Kidney (tissue), 22 donors: ENCODE measurements around the gene TXNDC17. TPM values are rescaled to one million over a fixed set of nuclear protein-coding genes. Genes with fewer than 3 reads are reported as not detected.

ENCODE experiments used
- DNase-seq, 5 donors: peaks; one replicate each; pipeline ENCODE4 v3.0.0-alpha.2; 2013 to 2020
- FAIRE-seq: peaks from 2 replicates; lab custom pipeline; 2012; peaks lifted over from hg19 to GRCh38; lab: Jason Lieb, UNC
- H3K27ac ChIP-seq, 2 donors: one replicate each; pipeline ENCODE4 v1.7.0; 2013; ENCODE audit warnings: low read depth in 2 of 2, low read length in 2 of 2, inconsistent platforms in 1 of 2
- H3K27me3 ChIP-seq: one replicate; pipeline ENCODE4 v1.7.1; 2013; ENCODE audit warnings: low read length, inconsistent platforms; ENCODE audit not compliant: control insufficient read depth, insufficient read depth
- H3K36me3 ChIP-seq, 3 donors: one replicate each; pipeline versions ENCODE4 v1.7.0 to v1.7.1; 2013; ENCODE audit warnings: low read length in 3 of 3, control low read depth in 1 of 3, inconsistent platforms in 1 of 3; ENCODE audit not compliant: insufficient read depth in 3 of 3, control insufficient read depth in 2 of 3
- H3K4me1 ChIP-seq, 3 donors: one replicate each; pipeline versions ENCODE4 v1.7.0 to v1.7.1; 2013; ENCODE audit warnings: low read length in 3 of 3, inconsistent platforms in 1 of 3, low read depth in 1 of 3; ENCODE audit not compliant: control insufficient read depth in 2 of 3, insufficient read depth in 2 of 3
- H3K4me3 ChIP-seq, 3 donors: one replicate each; pipeline versions ENCODE4 v1.7.0 to v1.8.1; 2013; ENCODE audit warnings: low read length in 3 of 3, control low read depth in 1 of 3, inconsistent platforms in 1 of 3
- H3K9ac ChIP-seq, 3 donors: one replicate each; pipeline versions ENCODE4 v1.7.0 to v1.7.1; 2013; ENCODE audit warnings: low read length in 3 of 3, control low read depth in 1 of 3, inconsistent platforms in 1 of 3
- H3K9me3 ChIP-seq, 3 donors: one replicate each; pipeline versions ENCODE4 v1.7.0 to v1.7.1; 2013; ENCODE audit warnings: low read length in 3 of 3, control low read depth in 1 of 3, inconsistent platforms in 1 of 3; ENCODE audit not compliant: control insufficient read depth in 2 of 3, insufficient read depth in 1 of 3
- CTCF ChIP-seq: IDR thresholded peaks from 3 replicates; pipeline ENCODE4 v1.5.1; 2012; ENCODE audit warnings: mild to moderate bottlenecking, moderate library complexity, borderline replicate concordance; ENCODE audit not compliant: insufficient read depth; ENCODE audit errors: extremely low read depth
- intact Hi-C: fragments of 100-400 bp; cut with DNase I; formaldehyde crosslinking; loops from one replicate; pipeline ENCODE4 v1.11.1; 2022
- long read RNA-seq, 10 donors: library from polyadenylated mRNA in 1 of 10; unstranded in 1 of 10; transcript quantifications; one replicate each; pipeline ENCODE4 v2.0.0 and lab custom pipeline, GENCODE V29; 2021 to 2026
- polyA plus RNA-seq: library from polyadenylated mRNA; stranded (reverse); fragments of 350-450 nt; fragmentation: Illumina TruSeq; extraction: RNeasy Lipid Tissue Mini Kit (QIAGEN cat#74804); gene quantifications from one replicate; pipeline ENCODE4 v1.2.3, GENCODE V29; 2014; ENCODE audit warnings: low read depth, low replicate concordance; ENCODE audit not compliant: insufficient read depth
- total RNA-seq: library from RNA; stranded (reverse); fragmentation: NEBNext Ultra II Directional; extraction: Animal tissue kit (Norgen Biotek cat#: 25700); gene quantifications from one replicate; pipeline ENCODE4 v1.2.1, GENCODE V29; 2021
- donor health status: control.
- donor health status: control.
- donor health status: control.
- donor health status: control.
- donor health status: control.
- donor health status: DM: yes; HTN: yes; CAD: no.
- donor health status: Normal renal cell carcinoma (clear cell type).

The TXNDC17 gene
- total RNA-seq (56.7 TPM), polyA plus RNA-seq (394 TPM)
- long read RNA-seq, donor 1, transcript TXNDC17-209 (4 exons, 391 nt) = minor isoform, 8 of 83 reads
- long read RNA-seq, donor 1, transcript TXNDC17-202 (4 exons, 459 nt) = minor isoform, 7 of 83 reads
- long read RNA-seq, donor 1, transcript TXNDC17-201 (4 exons, 2,219 nt) = major isoform, 60 of 83 reads
- long read RNA-seq, donor 1, transcript TXNDC17-206 (1 exons, 2,100 nt) = minor isoform, 5 of 83 reads
- long read RNA-seq, donor 1, partial matches to known transcripts = 0 of 83 reads
- long read RNA-seq, donor 1, other reads (novel, unspliced or antisense) = 0 of 83 reads
- long read RNA-seq, donor 2, transcript TXNDC17-209 (4 exons, 391 nt) = minor isoform, 5 of 108 reads
- long read RNA-seq, donor 2, transcript TXNDC17-206 (1 exons, 2,100 nt) = minor isoform, 6 of 108 reads
- long read RNA-seq, donor 2, transcript TXNDC17-201 (4 exons, 2,219 nt) = major isoform, 80 of 108 reads
- long read RNA-seq, donor 2, transcript TXNDC17-202 (4 exons, 459 nt) = minor isoform, 13 of 108 reads
- long read RNA-seq, donor 2, partial matches to known transcripts = 0 of 108 reads
- long read RNA-seq, donor 2, other reads (novel, unspliced or antisense) = 0 of 108 reads
- long read RNA-seq, donor 3, transcript TXNDC17-202 (4 exons, 459 nt) = minor isoform, 11 of 98 reads
- long read RNA-seq, donor 3, transcript TXNDC17-209 (4 exons, 391 nt) = minor isoform, 5 of 98 reads
- long read RNA-seq, donor 3, transcript TXNDC17-203 (3 exons, 420 nt) = minor isoform, 7 of 98 reads
- long read RNA-seq, donor 3, transcript TXNDC17-201 (4 exons, 2,219 nt) = major isoform, 74 of 98 reads
- long read RNA-seq, donor 3, partial matches to known transcripts = 0 of 98 reads
- long read RNA-seq, donor 3, other reads (novel, unspliced or antisense) = 0 of 98 reads
- long read RNA-seq, donor 4, transcript TXNDC17-201 (4 exons, 2,219 nt) = major isoform, 35 of 43 reads
- long read RNA-seq, donor 4, partial matches to known transcripts = 0 of 43 reads
- long read RNA-seq, donor 4, other reads (novel, unspliced or antisense) = 0 of 43 reads
- long read RNA-seq, donor 5, transcript TXNDC17-201 (4 exons, 2,219 nt) = major isoform, 7 of 8 reads
- long read RNA-seq, donor 5, partial matches to known transcripts = 0 of 8 reads
- long read RNA-seq, donor 5, other reads (novel, unspliced or antisense) = 0 of 8 reads
- long read RNA-seq, donor 6, transcript TXNDC17-206 (1 exons, 2,100 nt) = minor isoform, 14 of 332 reads
- long read RNA-seq, donor 6, transcript TXNDC17-203 (3 exons, 420 nt) = minor isoform, 20 of 332 reads
- long read RNA-seq, donor 6, transcript TXNDC17-202 (4 exons, 459 nt) = minor isoform, 21 of 332 reads
- long read RNA-seq, donor 6, transcript TXNDC17-201 (4 exons, 2,219 nt) = major isoform, 170 of 332 reads
- long read RNA-seq, donor 6, partial matches to known transcripts = 37 of 332 reads
- long read RNA-seq, donor 6, other reads (novel, unspliced or antisense) = 63 of 332 reads
- long read RNA-seq, donor 7, transcript TXNDC17-201 (4 exons, 2,219 nt) = major isoform, 28 of 52 reads
- long read RNA-seq, donor 7, transcript TXNDC17-206 (1 exons, 2,100 nt) = minor isoform, 6 of 52 reads
- long read RNA-seq, donor 7, transcript TXNDC17-203 (3 exons, 420 nt) = minor isoform, 10 of 52 reads
- long read RNA-seq, donor 7, partial matches to known transcripts = 6 of 52 reads
- long read RNA-seq, donor 7, other reads (novel, unspliced or antisense) = 1 of 52 reads
- long read RNA-seq, donor 8, transcript TXNDC17-201 (4 exons, 2,219 nt) = major isoform, 59 of 79 reads
- long read RNA-seq, donor 8, transcript TXNDC17-202 (4 exons, 459 nt) = minor isoform, 8 of 79 reads
- long read RNA-seq, donor 8, partial matches to known transcripts = 0 of 79 reads
- long read RNA-seq, donor 8, other reads (novel, unspliced or antisense) = 0 of 79 reads
- long read RNA-seq, donor 9, transcript TXNDC17-201 (4 exons, 2,219 nt) = major isoform, 60 of 80 reads
- long read RNA-seq, donor 9, transcript TXNDC17-202 (4 exons, 459 nt) = minor isoform, 8 of 80 reads
- long read RNA-seq, donor 9, transcript TXNDC17-209 (4 exons, 391 nt) = minor isoform, 5 of 80 reads
- long read RNA-seq, donor 9, partial matches to known transcripts = 0 of 80 reads
- long read RNA-seq, donor 9, other reads (novel, unspliced or antisense) = 0 of 80 reads
- long read RNA-seq, donor 10, transcript TXNDC17-203 (3 exons, 420 nt) = minor isoform, 5 of 71 reads
- long read RNA-seq, donor 10, transcript TXNDC17-206 (1 exons, 2,100 nt) = minor isoform, 7 of 71 reads
- long read RNA-seq, donor 10, transcript TXNDC17-201 (4 exons, 2,219 nt) = major isoform, 51 of 71 reads
- long read RNA-seq, donor 10, partial matches to known transcripts = 0 of 71 reads
- long read RNA-seq, donor 10, other reads (novel, unspliced or antisense) = 0 of 71 reads

DNA sequence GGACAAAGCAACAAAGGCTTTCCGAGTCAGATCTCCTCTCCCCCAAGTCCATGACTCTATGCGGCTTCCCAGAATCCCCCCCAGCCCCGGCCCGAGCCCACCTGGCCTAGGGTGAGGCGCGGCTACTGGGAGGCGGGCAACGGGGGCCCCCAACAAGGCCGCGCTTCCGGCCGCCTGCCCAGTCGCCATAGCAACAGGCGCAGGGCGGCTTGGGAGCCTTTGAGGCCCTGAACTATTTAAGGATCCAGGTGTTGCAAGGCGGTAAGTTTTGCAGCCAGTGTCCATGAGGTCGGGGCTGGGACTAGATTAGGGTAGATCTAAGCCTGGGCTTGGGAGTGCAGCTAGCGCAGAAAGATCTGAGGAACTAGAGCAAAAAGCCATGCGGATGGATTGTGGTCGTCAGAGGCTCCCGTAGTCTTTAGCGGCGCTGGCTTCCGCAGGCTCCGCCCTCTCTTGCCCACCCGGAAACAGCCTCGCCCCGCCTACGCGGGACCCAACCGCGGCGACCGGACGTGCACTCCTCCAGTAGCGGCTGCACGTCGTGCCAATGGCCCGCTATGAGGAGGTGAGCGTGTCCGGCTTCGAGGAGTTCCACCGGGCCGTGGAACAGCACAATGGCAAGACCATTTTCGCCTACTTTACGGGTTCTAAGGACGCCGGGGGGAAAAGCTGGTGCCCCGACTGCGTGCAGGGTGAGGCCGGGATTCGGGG lies at the start of gene TXNDC17, which contains the start of gene KIAA0753:
Gene TXNDC17, plus strand, starts transcription at position 525 of the 711 bp plus-strand sequence. Its CDS starts 23 bp downstream, at position 548.
Gene KIAA0753, minus strand, starts transcription at position 176 of the 711 bp plus-strand sequence. CDS start 5,608 bp downstream, outside the sequence.
- H3K4me1 ChIP-seq = peaks cover 0 to 18% (median 6%) of the 10 kb centered on the region in 3 donors
- H3K9ac ChIP-seq = peak within 1 kb of the TSS; percentile 55 to 92 (median 88)
- no peaks in the 10 kb centered on the region for H3K9me3 ChIP-seq
- H3K27me3 ChIP-seq = no peaks in the 10 kb centered on the region
- peaks cover 4 to 12% (median 5%) of the 10 kb centered on the region in 3 donors for H3K36me3 ChIP-seq
- H3K27ac ChIP-seq = peak within 1 kb of the TSS; percentile 85 to 95
- peak; percentile 14 for TF ChIP-seq CTCF
- intact Hi-C loops = no loop called here
- FAIRE-seq (no peak), DNase-seq (peak; percentile 94 to 97 (median 96))
- peak within 1 kb of the TSS; percentile 74 to 98 (median 96) for H3K4me3 ChIP-seq

DNA sequence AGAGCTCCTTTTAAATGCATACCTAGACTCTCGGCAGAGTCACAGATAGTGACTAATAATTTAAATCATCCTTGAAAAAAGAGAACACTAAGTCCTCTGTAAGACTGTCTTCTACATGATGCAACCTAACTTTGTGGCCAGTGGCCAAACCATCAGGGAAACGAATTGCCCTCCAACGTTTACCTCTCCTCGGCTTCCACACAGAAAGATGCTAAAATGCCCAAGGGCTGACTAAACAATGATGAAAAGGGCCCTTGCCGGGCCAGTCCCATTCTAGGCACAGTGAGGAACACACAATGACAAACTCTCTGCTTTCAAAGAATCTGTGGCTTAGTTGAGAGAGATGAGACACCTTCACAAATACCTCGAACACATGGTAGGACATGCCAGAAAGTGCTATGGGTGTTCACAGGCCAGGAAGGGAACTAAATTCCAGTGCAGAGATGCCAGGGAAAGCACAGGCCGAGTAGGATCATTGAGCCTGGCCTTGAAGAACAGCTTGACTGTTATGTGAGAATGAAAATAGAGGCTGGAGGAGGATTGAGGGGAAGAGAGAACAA lies 49.2 kb upstream of the TXNDC17 start:
- H3K4me1 ChIP-seq = peaks cover 0 to 4% (median 4%) of the 10 kb centered on the region in 3 donors
- no peaks in the 10 kb centered on the region for H3K27me3 ChIP-seq
- no peak for DNase-seq
- H3K9ac ChIP-seq = no peak overlapping the region
- no peak overlapping the region for H3K4me3 ChIP-seq
- TF ChIP-seq CTCF = no peak
- H3K27ac ChIP-seq = peak overlapping the region; percentile 10 to 62
- peaks cover 13 to 45% (median 28%) of the 10 kb centered on the region in 3 donors for H3K36me3 ChIP-seq
- FAIRE-seq = no peak
- H3K9me3 ChIP-seq = no peaks in the 10 kb centered on the region
- intact Hi-C loops = no loop called here
